ENCODE results near the gene FARS2. TPM values are rescaled to one million over a fixed set of nuclear protein-coding genes. Genes with fewer than 3 reads are reported as not detected.

Gene FARS2
- total and polyA plus RNA-seq, 2 of the 13 experiments (the other 11 are each of a cell fraction or from before 2014, with no cell fraction given): 15.4 to 26.0 TPM

- TF ChIP-seq, protein P1, sequence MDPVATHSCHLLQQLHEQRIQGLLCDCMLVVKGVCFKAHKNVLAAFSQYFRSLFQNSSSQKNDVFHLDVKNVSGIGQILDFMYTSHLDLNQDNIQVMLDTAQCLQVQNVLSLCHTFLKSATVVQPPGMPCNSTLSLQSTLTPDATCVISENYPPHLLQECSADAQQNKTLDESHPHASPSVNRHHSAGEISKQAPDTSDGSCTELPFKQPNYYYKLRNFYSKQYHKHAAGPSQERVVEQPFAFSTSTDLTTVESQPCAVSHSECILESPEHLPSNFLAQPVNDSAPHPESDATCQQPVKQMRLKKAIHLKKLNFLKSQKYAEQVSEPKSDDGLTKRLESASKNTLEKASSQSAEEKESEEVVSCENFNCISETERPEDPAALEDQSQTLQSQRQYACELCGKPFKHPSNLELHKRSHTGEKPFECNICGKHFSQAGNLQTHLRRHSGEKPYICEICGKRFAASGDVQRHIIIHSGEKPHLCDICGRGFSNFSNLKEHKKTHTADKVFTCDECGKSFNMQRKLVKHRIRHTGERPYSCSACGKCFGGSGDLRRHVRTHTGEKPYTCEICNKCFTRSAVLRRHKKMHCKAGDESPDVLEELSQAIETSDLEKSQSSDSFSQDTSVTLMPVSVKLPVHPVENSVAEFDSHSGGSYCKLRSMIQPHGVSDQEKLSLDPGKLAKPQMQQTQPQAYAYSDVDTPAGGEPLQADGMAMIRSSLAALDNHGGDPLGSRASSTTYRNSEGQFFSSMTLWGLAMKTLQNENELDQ (CRISPR knock-in tag; IDR thresholded peaks at IDR 0.05; ENCODE audit: borderline replicate concordance): no peak
- no peak for TF ChIP-seq ZNF883 (CRISPR knock-in tag; IDR thresholded peaks at IDR 0.05; ENCODE audit: not compliant biosample characterization)
- TF ChIP-seq TOPORS (CRISPR knock-in tag; IDR thresholded peaks at IDR 0.05): no peak; the same call in 1 of the 2 replicates
- TF ChIP-seq, protein P2, sequence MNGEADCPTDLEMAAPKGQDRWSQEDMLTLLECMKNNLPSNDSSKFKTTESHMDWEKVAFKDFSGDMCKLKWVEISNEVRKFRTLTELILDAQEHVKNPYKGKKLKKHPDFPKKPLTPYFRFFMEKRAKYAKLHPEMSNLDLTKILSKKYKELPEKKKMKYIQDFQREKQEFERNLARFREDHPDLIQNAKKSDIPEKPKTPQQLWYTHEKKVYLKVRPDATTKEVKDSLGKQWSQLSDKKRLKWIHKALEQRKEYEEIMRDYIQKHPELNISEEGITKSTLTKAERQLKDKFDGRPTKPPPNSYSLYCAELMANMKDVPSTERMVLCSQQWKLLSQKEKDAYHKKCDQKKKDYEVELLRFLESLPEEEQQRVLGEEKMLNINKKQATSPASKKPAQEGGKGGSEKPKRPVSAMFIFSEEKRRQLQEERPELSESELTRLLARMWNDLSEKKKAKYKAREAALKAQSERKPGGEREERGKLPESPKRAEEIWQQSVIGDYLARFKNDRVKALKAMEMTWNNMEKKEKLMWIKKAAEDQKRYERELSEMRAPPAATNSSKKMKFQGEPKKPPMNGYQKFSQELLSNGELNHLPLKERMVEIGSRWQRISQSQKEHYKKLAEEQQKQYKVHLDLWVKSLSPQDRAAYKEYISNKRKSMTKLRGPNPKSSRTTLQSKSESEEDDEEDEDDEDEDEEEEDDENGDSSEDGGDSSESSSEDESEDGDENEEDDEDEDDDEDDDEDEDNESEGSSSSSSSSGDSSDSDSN (CRISPR knock-in tag; IDR thresholded peaks at IDR 0.05): no peak
- TF ChIP-seq, protein P3, sequence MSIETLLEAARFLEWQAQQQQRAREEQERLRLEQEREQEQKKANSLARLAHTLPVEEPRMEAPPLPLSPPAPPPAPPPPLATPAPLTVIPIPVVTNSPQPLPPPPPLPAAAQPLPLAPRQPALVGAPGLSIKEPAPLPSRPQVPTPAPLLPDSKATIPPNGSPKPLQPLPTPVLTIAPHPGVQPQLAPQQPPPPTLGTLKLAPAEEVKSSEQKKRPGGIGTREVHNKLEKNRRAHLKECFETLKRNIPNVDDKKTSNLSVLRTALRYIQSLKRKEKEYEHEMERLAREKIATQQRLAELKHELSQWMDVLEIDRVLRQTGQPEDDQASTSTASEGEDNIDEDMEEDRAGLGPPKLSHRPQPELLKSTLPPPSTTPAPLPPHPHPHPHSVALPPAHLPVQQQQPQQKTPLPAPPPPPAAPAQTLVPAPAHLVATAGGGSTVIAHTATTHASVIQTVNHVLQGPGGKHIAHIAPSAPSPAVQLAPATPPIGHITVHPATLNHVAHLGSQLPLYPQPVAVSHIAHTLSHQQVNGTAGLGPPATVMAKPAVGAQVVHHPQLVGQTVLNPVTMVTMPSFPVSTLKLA (IDR thresholded peaks at IDR 0.05): no peak
- no peak for TF ChIP-seq RFX3 (CRISPR knock-in tag; IDR thresholded peaks at IDR 0.05)
- TF ChIP-seq ZNF333 (CRISPR knock-in tag; IDR thresholded peaks at IDR 0.05; ENCODE audit: borderline replicate concordance): no peak
- TF ChIP-seq ZNF777 (CRISPR knock-in tag; IDR thresholded peaks at IDR 0.05): no peak
- TF ChIP-seq MAX (IDR thresholded peaks at IDR 0.05): no peak
- no peak for TF ChIP-seq RBM22 (optimal IDR thresholded peaks at IDR 0.05; ENCODE audit: low read length)
- TF ChIP-seq ZNF350 (CRISPR knock-in tag; IDR thresholded peaks at IDR 0.05; ENCODE audit: borderline replicate concordance, low read depth): 0 out of 2 replicates have a peak, but pooled peaks have one; percentile 46
- TF ChIP-seq NR3C1 (CRISPR knock-in tag; IDR thresholded peaks at IDR 0.05): no peak
- no peak for TF ChIP-seq PCBP1 (IDR thresholded peaks at IDR 0.05; ENCODE audit: borderline replicate concordance, low read depth, low read length)
- no peak for TF ChIP-seq ZNF570 (CRISPR knock-in tag; IDR thresholded peaks at IDR 0.05; ENCODE audit: borderline replicate concordance)
- no peak for TF ChIP-seq ZNF225 (CRISPR knock-in tag; IDR thresholded peaks at IDR 0.05)
- no peak for TF ChIP-seq KLF16 (CRISPR knock-in tag; IDR thresholded peaks at IDR 0.05)
- peak; percentile 21 for TF ChIP-seq PTBP1 (IDR thresholded peaks at IDR 0.05; ENCODE audit: low read depth, low read length, poor library complexity, severe bottlenecking)
- TF ChIP-seq, protein P4, sequence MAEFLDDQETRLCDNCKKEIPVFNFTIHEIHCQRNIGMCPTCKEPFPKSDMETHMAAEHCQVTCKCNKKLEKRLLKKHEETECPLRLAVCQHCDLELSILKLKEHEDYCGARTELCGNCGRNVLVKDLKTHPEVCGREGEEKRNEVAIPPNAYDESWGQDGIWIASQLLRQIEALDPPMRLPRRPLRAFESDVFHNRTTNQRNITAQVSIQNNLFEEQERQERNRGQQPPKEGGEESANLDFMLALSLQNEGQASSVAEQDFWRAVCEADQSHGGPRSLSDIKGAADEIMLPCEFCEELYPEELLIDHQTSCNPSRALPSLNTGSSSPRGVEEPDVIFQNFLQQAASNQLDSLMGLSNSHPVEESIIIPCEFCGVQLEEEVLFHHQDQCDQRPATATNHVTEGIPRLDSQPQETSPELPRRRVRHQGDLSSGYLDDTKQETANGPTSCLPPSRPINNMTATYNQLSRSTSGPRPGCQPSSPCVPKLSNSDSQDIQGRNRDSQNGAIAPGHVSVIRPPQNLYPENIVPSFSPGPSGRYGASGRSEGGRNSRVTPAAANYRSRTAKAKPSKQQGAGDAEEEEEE (CRISPR knock-in tag; IDR thresholded peaks at IDR 0.05; ENCODE audit: borderline replicate concordance): no peak
- no peak for TF ChIP-seq ZNF10 (CRISPR knock-in tag; IDR thresholded peaks at IDR 0.05; ENCODE audit: borderline replicate concordance, low read depth)
- no peak for TF ChIP-seq ZNF547 (CRISPR knock-in tag; IDR thresholded peaks at IDR 0.05)
Observed at GRCh38 chr6:5261545-5262109, 314 bp downstream of the FARS2 start (continued).

Data from HepG2 (cell line).